ENCODE data around the gene TRAPPC8.
"Not testable (repeated sequence)": the region's sequence is repeated elsewhere in the genome, so short reads cannot be mapped to it uniquely, and the experiment has no call there.

TRAPPC8 gene, protein sequence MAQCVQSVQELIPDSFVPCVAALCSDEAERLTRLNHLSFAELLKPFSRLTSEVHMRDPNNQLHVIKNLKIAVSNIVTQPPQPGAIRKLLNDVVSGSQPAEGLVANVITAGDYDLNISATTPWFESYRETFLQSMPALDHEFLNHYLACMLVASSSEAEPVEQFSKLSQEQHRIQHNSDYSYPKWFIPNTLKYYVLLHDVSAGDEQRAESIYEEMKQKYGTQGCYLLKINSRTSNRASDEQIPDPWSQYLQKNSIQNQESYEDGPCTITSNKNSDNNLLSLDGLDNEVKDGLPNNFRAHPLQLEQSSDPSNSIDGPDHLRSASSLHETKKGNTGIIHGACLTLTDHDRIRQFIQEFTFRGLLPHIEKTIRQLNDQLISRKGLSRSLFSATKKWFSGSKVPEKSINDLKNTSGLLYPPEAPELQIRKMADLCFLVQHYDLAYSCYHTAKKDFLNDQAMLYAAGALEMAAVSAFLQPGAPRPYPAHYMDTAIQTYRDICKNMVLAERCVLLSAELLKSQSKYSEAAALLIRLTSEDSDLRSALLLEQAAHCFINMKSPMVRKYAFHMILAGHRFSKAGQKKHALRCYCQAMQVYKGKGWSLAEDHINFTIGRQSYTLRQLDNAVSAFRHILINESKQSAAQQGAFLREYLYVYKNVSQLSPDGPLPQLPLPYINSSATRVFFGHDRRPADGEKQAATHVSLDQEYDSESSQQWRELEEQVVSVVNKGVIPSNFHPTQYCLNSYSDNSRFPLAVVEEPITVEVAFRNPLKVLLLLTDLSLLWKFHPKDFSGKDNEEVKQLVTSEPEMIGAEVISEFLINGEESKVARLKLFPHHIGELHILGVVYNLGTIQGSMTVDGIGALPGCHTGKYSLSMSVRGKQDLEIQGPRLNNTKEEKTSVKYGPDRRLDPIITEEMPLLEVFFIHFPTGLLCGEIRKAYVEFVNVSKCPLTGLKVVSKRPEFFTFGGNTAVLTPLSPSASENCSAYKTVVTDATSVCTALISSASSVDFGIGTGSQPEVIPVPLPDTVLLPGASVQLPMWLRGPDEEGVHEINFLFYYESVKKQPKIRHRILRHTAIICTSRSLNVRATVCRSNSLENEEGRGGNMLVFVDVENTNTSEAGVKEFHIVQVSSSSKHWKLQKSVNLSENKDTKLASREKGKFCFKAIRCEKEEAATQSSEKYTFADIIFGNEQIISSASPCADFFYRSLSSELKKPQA (N-terminal part only)
- 80.4 to 151 reads per million in 2 donors for total RNA-seq

- DNase-seq: peak; percentile 86
Observed at GRCh38 chr18:31942999-31943877, at the start of gene TRAPPC8. Gene TRAPPC8, minus strand, starts transcription at chr18:31943128. Its CDS starts 364 bp downstream, at chr18:31942764.

DNA sequence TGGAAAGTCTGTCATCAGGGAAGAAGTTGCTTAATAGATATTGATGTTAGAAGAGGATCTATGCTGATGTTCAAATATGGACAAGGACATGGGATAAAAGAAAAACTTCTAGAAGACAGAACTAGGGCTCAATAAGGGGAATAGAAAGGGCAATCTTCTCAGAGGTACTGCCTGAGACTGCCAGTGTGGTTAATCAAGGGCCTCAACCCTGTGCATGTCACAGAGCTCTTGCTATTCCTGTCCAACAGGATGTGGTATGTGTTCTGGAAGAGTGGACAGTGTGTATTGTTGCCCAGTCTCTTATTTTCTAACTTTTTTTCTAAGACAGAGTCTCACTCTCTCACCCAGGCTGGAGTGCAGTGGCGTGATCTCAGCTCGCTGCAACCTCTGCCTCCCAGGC lies 47.9 kb upstream of the TRAPPC8 start:
- DNase-seq: no peak

- DNase-seq: no peak
Observed at GRCh38 chr18:31983976-31984375, 41.0 kb upstream of the TRAPPC8 start.

DNA sequence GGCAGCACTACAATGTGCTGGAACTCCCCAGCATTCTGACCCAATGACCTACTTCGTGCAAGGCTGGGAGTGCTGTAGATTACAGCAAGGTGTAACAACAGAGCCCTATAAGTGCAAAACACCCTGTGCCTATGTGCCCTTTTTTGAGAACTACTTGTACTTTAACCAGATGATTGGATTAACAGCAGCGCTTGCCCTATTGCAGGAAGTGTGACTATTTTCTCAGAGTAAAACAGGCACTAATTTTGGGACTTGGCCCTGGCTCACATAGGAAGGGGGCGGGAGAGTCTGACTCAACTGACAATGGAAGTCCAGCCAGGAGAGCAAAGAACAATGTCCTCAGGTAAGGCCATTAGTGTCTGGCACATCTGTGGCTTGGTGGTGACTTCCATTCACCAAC lies 40.1 kb upstream of the TRAPPC8 start:
- DNase-seq: no peak

- DNase-seq: no peak
Observed at GRCh38 chr18:31980863-31981262, 37.9 kb upstream of the TRAPPC8 start.

DNA sequence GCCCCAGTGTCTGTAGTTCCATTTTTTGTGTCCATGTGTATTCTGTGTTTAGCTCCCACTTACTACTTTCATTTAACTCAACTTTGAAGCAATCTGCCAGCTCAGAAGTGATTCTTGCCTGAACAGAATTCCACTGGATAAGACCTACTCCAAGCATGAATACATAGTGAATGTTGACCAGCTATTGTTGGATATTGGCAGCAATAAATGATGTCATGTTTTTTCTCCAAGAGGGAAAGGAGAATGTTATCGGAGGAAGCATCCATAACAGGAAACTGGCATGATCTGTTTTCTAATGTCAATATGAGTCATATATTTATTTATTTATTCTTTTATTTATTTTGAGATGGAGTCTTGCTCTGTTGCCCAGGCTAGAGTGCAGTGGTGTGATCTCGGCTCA lies 36.8 kb upstream of the TRAPPC8 start:
- DNase-seq: no peak

- no peak for DNase-seq
Observed at GRCh38 chr18:31978616-31979015, 35.7 kb upstream of the TRAPPC8 start.

GRCh38 chr18:31977270-31977872 lies 34.4 kb upstream of the TRAPPC8 start:
- DNase-seq: peak; percentile 11

- no peak for DNase-seq
Observed at GRCh38 chr18:31976242-31976641, 33.3 kb upstream of the TRAPPC8 start.

DNA sequence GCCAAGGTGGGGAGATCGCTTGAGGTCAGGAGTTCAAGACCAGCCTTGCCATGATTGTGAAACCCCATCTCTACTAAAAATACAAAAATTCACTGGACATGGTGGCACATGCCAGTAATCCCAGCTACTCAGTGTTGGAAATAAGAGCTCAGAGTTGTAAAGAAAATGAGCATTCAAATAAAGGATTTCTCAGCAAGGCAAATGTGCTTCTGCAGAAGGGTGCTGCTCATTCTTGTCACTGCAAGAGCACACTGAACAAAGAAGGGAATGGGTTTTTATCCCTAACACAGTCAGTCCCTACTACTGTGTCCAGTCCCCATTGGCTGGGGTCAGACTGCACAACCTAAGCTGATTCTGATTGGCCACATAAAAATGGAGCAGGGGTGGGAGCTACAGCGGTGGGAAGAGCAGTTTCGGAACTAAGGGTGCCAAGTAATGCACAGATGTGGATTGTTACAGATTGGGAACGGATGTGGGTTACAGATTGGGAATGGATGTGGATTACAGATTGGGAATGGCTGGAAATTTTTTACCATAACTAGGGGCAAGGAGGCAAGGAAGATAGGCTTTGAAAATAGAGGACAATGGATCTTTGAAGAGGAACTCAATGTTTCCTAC lies 31.1 kb upstream of the TRAPPC8 start:
- no peak for DNase-seq

DNA sequence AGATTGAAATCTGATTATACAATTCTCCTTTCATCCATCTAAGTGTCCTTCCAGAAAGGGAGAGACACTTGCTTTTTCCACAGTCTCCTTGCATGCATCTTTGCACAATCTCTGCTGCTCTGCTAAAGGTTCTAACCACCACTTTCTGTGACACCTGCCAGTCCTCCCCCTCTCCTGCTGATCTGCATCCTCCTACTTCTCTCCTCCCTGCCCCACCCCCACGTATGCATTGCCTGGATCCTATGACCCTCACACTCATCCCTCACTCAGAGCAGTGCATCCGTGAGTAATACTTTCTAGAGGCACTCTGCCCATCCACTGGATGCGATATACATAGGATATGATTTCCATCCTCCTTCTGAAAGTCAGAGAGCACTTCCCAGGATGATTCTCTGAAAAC lies 27.7 kb upstream of the TRAPPC8 start:
- DNase-seq: no peak

DNA sequence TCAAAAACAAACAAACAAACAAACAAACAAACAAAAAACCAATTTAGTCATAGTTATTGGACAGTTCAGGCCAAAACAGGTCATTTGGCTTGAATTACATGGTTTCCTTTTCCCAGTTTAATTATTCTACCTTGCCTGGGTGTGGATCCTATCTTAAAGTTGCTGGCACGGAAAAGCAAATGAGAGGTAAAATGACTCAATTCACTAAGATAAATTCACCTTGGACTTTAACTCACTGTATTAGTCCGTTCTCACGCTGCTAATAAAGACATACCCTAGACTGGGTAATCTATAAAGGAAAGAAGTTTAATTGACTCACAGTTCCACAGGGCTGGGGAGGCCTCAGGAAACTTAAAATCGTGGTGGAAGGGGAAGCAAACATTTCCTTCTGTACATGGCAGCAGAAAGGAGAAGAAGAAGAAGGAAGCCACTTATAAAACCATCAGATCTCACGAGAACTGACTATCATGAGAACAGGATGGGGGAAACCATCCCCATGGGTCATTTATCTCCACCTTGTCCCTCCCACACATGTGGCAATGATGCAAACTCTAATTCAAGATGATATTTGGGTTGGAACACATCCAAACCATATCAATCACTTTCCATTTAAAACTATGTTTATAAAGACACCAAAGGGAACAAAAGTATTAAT lies 22.5 kb upstream of the TRAPPC8 start:
- DNase-seq: no peak

- DNase-seq: no peak
Observed at GRCh38 chr18:31957728-31958127, 14.8 kb upstream of the TRAPPC8 start.

GRCh38 chr18:31954349-31954748 lies 11.4 kb upstream of the TRAPPC8 start:
- no peak for DNase-seq

- not testable (repeated sequence) for DNase-seq
Observed at GRCh38 chr18:31953699-31954098, 10.8 kb upstream of the TRAPPC8 start.

DNA sequence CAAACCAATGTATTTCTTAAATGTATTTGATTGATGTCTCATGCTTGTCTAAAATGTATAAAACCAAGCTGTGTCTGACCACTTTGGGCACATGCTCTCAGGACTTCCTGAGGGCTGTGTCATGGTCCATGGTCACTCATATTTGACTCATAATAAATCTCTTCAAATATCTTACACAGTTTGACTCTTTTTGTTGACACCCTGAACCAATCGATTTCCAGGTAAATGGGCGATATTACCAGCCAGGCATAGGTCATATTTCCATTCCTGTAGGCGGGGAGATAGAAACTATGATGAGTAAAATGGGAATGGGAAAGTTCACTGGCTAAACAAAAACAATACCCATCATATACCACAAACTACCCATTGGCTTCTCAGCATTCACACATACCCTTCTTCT lies 9.3 kb upstream of the TRAPPC8 start:
- no peak for DNase-seq

DNA sequence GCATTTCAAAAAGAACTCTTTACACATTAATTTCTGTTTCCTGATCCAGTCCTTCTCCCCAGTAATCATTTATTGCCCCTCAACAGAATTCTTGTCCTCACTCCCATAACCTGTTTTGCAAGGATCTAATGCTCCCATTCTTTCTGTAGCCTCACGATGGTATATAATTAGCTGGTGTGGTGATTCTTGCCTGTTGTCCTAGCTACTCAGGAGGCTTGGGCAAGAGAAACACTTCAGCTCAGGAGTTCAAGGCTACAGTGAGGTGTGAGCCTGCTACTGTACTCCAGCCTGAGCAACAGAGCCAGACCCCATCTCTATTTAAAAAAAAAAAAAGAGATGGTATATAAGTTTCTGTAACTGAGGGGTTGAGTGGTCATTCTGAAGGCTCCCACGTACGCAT lies 7.7 kb upstream of the TRAPPC8 start:
- DNase-seq: no peak

GRCh38 chr18:31948349-31948748 lies 5.4 kb upstream of the TRAPPC8 start:
- DNase-seq: not testable (repeated sequence)

DNA sequence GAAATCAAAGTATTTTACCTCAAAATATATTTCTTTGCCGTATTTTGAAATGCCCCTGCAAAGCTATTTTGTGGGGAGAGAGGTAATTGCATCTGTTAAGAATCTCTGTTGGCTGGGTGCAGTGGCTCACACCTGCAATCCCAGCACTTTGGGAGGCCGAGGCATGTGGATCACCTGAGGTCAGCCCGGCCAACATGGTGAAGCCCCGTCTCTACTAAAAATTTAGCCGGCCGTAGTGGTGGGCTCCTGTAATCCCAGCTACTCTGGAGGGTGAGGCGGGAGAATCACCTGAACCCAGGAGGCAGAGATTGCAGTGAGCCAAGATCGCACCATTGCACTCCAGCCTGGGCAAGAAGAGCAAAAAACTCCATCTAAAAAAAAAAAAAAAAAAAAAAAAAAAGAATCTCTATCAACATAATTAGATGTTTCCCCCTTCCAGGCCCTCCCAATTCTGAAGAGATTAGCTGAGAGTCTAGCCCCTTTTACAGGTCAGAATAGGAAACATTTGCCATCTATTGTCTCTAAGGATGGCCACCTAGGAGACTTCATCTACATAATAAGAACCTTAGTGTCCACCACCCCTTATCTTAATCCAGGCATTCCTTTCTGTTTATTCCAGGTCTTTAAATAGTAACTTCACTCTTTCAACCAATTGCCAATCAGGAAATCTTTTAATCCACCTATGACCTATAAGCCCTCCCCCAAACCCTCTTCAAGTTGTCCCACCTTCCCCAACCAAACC lies 3.5 kb upstream of the TRAPPC8 start:
- DNase-seq: no peak
